ENCODE results near the gene SLF2.

DNA sequence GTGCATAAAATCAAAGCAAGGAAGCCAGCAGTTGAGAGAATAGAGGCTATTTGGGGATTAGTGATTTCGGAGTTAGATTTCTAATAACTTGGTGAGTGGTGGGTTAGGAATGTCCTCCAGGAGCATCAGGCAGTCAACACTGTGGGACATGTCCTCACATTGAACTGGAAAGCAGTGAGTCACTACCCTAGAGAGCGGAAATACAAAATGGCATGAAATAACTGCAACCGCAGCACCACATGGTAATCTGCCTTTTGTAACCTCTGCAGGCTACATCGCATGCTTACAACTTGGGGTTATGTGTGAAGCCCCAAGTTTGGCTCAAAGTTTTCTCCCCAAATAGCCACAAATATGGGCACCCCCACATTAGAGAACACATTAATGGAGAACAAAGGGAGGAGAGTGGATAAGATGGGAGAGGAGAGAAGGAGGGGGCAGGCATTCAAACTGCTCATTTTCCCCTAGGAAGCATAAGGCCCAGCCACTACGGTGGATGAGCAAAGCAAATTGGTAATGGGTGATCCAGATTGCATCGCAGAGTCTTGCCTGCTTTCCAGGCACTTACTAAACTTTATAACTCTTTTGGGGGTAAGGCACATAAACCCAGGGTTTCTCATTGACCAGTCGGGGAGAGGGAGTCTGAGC lies 22.0 kb upstream of the SLF2 start:
- TF ChIP-seq, protein P1, sequence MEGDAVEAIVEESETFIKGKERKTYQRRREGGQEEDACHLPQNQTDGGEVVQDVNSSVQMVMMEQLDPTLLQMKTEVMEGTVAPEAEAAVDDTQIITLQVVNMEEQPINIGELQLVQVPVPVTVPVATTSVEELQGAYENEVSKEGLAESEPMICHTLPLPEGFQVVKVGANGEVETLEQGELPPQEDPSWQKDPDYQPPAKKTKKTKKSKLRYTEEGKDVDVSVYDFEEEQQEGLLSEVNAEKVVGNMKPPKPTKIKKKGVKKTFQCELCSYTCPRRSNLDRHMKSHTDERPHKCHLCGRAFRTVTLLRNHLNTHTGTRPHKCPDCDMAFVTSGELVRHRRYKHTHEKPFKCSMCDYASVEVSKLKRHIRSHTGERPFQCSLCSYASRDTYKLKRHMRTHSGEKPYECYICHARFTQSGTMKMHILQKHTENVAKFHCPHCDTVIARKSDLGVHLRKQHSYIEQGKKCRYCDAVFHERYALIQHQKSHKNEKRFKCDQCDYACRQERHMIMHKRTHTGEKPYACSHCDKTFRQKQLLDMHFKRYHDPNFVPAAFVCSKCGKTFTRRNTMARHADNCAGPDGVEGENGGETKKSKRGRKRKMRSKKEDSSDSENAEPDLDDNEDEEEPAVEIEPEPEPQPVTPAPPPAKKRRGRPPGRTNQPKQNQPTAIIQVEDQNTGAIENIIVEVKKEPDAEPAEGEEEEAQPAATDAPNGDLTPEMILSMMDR (IDR thresholded peaks at IDR 0.05; ENCODE audit: low read depth, low read length, missing input control), result no peak
- TF ChIP-seq, protein P2, sequence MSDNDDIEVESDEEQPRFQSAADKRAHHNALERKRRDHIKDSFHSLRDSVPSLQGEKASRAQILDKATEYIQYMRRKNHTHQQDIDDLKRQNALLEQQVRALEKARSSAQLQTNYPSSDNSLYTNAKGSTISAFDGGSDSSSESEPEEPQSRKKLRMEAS (IDR thresholded peaks at IDR 0.05), result no peak
- TF ChIP-seq TAF1 (conservative IDR thresholded peaks at IDR 0.05), result no peak
- TF ChIP-seq YY1 (IDR thresholded peaks at IDR 0.05), result no peak
- no peak for TF ChIP-seq GABPA (IDR thresholded peaks at IDR 0.05 in 1 of 2, conservative IDR thresholded peaks at IDR 0.05 in 1 of 2)
- TF ChIP-seq, protein P3, sequence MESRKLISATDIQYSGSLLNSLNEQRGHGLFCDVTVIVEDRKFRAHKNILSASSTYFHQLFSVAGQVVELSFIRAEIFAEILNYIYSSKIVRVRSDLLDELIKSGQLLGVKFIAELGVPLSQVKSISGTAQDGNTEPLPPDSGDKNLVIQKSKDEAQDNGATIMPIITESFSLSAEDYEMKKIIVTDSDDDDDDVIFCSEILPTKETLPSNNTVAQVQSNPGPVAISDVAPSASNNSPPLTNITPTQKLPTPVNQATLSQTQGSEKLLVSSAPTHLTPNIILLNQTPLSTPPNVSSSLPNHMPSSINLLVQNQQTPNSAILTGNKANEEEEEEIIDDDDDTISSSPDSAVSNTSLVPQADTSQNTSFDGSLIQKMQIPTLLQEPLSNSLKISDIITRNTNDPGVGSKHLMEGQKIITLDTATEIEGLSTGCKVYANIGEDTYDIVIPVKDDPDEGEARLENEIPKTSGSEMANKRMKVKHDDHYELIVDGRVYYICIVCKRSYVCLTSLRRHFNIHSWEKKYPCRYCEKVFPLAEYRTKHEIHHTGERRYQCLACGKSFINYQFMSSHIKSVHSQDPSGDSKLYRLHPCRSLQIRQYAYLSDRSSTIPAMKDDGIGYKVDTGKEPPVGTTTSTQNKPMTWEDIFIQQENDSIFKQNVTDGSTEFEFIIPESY (IDR thresholded peaks at IDR 0.05), result no peak
- TF ChIP-seq RAD21 (IDR thresholded peaks at IDR 0.05), result no peak
- TF ChIP-seq RXRA (IDR thresholded peaks at IDR 0.05), result no peak
- no peak for TF ChIP-seq JUND (IDR thresholded peaks at IDR 0.05)

All from liver (tissue), 3 donors.